Activated CD8-positive, alpha-beta memory T cell treated with anti-CD3 and anti-CD28 coated beads, Interleukin-2, amount 50 U/mL, for 24 hours (primary cell): ENCODE measurements around the gene RCAN1.

Experiments
- DNase-seq: peaks from one replicate; pipeline ENCODE4 v3.0.0-alpha.2; 2020; ENCODE audit errors: extremely low read depth

The RCAN1 gene

DNA sequence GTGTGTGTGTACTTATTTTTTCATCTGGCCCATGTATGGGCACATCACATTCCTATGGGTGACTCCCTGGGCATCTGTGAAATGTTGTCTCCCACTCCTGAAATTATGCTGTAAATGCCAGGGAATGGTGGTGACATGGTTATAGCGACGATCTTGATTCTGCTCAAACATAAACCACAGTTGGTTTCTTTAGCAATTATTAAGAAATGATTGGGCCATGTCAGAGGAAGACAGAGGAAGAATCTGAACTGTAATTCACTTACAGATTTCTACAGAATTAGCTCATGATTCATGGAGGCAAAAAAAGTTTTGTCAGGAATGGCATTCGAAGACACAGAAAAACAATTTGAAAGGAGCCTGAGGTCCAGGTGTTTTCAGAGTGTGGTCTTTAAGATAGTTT is 77.1 kb downstream of the RCAN1 start:
- DNase-seq: no peak

DNA sequence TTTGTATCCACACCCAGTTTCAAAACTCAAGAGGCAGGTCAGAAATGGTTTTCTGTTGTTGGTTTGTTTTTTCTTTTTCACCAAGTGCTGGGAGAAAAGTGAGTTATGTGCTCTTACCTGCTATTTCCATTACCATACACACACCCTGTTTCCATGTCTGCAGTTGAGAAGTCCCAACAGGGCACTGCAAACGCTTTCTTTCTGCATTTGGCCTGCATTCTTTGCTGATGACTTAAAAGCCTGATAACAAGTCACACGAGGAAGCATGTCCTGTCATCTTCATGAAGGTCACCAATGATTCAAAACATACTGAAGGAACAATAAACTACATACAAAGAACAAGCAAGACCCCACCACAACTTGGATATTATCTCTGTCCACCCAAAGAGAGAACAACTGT is 78.1 kb downstream of the RCAN1 start:
- DNase-seq: no peak

DNA sequence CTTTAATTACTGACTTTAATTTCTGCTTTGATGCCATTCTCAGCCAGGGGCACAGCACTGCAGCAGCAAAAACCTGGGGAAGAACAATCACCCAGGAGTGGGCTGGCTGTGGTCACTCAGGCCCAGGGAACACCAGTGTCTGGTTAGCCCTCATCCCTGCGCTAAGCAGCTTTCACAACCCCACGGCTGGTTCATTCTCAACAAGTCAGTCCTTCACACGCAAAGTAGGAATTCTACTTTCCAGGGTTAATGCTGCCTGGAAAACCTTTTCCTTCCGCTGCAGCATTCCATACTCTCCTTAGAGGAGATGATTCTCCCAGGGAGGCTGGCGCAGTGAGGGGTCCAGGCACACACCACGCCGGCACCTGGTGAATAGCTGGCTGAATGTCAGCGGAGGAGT is 78.6 kb downstream of the RCAN1 start:
- no peak for DNase-seq

DNA sequence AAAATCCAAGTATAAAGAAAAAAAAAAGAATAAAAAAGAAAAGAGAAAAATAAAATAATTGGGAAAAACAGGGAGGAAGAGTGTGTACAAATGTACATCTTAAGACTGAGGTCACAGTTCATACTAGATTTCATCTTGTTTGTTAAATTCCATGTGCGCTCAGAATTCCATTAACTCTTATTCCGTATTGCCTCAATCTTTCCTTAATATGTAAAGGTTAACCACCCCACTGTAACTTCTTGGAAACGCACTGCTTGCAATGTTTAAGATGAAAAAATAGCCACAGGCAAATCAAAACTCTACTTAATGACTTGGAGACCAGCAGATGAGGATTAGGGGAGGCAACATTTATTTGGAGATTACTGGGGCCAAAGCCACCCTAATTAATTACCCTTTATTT is 79.0 kb downstream of the RCAN1 start:
- DNase-seq: no peak

DNA sequence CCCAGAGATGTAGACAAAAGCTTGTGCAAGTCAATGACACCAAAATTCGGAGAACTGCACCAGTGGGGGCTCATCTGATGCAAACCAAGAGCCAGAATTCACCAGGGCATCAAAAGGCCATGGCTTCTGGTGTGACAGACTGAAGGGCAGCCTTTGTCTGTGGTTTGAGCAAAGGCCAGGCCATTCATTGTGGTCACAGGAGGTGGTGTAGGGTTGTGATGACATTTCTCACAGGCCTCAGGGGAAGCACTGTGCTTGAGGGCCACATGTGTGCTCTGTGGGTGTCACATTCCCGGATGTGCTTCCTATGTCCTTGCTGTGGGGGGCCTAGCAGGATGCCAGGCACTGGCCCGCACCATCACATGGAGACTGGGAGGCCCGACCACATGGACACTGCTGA is 80.4 kb downstream of the RCAN1 start:
- no peak for DNase-seq

DNA sequence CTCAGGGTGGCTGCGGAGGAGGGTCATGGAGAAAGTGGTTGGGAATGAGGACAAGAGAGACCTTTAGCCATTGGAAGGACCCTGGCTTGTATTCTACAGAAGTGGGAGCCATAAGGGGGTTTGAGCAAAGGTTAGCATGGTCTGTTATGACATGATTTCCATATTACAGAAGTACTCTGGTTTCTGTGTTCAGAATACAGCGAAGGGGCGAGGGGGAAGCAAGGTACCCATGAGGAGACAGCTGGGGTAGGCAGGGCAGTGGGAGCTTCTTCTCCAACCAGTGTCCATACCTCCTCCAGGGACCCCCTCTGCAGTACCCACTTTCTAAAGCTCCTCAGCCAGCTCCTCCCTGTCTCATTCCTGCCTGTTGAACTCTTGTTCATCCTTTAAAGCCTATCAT is 81.0 kb downstream of the RCAN1 start:
- DNase-seq: no peak

DNA sequence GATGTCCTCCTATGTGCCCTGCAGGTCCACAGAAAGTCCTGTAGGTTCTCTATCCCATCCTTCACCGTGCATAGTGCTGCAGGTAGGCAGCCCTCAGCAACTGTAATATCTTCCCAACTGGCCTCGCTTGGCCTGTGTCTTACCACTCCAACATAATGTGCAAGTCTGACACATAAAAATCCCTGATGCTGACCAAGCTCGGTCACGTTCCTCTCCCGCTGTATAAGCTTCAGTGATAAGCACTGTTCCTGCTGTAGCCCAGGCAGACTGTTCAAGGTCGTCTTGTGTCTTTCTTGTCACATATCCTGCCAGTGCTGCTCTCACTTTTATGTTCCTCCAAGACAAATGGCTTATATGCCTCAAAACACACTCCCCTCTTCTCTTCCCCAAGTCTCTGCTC is 83.5 kb downstream of the RCAN1 start:
- no peak for DNase-seq

DNA sequence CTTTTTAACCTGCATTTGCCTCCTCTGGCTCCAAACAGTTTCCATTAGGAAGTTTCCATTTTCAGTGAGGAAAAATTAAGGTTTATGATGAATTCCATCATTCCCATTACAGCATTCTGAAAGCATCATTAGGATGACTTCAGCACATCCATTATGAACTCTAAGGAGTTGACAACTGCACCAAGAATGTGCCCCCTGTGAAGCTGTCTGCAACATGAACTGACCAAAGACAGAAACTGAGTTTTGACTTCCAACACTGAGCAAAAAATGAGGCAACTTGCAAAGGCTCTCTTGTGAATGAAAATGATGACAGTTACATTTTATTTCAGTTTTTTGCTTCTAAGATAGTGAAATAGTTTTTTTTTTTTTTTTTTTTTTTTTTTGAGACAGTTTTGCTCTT is 84.7 kb downstream of the RCAN1 start:
- DNase-seq: no peak

DNA sequence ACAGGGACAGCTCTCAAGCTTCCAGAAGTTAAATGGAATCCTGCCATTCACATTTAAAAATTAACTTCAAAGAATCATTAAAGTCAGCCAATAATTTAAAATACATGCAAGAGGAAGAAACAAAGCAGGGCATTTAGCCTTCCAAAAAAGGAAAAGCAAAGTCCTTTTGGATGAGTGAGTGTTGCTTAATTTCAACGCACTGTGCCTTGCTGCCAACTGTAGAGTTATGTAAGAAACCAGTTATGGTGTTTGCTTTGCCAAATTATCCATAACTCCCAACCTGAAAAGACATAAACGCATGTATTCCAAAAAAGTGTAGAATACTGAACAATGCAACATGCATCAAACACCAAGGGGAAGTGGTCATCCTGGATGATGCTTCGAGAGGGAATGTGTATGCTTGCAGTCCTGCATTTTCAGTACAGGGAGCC is 86.8 kb downstream of the RCAN1 start:
- DNase-seq: no peak

DNA sequence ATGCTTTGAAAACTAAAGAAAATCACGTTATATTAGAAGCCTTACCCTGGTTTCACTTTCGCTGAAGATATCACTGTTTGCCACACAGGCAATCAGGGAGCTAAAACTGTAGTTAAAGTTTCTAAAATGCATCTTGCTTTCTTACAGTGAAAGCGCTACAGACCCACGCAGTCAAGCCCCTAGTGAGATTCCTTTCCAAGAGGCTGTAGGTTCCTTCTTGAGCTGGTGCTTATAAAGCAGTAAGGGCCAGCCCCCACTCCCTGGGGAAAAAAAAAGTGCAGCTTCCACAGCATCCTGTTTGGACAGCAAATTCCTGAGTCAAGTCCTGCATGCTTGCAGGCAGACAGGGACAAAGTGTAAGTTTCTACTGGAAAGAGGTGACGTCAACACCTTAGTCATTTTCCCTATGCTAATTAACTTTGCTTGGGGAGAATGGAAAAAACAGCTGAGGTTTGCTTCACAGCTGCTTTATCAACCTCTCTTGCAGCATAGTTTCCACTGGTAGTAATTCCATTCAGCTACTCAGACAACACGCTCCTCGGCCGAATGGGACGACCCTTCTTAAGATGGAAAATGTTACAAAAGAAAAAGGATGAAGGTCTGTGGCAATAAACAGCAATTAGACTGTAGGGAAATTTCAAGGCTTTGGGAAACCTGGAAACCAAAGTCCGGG is 88.2 kb downstream of the RCAN1 start:
- DNase-seq: peak; percentile 4

DNA sequence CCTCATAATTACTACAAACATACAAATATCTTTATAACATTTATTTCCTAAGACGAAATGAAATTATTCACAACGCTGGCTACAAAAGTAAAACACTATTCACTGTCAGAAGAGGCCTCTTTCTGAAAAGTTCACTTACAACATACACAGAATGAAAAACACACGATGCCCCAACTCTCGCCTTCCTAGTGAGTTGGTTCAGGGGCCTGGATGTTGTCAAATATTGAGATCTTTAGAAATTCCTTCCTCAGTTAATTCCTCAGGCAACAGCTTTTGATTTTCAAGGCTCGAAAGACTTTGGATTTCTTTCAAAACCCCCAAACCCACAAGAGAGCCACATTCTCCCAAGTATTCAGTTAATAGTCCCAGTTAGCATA is 88.7 kb downstream of the RCAN1 start:
- no peak for DNase-seq

DNA sequence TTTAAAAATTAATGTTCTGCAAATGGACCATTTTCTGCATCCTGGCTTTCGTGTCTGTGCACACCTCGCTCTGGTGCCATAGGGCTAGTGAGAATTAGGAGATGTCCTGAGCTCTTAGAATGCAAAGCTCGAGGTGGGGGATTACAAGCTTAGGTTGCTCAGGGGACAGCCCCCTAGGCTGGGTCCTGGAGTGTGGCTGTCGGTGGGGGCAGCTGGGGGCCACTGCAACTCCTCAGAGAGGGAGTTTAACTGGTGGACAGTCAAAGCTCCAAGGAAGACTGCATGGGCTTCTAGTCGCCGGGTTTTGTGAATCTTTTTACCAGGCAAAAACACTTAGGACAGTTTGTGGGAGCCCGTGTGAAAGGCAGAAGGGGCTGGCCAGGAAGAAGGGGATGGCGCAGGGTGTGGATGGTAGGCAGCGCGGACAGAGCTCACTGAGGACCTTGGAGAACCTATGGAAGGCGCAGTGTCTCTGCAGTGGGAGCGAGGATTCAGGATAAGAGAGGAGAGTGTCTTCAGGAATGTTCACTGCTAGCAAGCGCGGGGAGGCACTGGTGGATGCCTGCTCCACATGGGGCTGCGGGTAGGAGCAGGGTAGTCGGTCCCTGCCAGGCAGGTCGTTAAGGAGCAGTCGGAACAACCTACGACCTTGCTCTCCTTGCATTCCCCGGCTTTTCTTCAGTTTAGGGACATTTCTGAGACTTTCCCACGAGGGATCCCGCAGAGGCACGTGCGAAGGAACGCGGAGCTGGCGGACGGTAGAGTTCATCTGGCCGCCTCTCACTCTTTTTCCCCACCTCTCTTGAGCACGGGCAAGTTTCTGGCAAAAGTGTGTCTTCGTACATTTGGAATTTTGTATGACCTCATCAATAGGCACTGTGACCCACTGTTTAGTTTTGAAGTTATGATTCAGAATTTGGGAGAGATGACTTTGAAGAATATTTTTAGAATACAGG is 90.0 kb downstream of the RCAN1 start:
- DNase-seq: no peak

DNA sequence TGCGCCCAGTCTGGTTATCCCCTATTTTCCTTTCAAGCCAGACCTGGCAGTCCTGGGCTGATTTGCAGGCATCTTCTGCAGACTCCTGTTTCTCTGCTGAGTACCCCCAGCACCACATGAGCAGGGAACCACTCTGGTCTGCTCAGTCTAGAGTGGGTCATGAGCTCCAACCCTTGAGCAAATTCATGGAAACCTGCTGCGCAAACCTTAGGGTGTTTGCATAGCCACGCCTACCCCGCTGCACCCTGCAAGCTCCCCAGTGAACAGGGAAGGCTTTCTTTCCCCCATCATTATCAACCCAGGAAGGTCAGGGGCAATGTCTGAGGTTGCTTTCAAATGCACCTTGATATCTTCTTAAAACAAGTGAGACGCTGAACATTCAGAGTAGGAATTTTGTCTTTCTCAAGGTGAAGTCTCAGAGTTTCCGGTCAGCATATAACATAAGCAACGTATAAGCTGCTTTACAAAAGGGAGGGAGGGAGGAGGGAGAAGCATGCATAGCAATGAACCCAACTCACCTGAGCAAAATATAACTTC is 91.8 kb downstream of the RCAN1 start:
- DNase-seq: no peak

DNA sequence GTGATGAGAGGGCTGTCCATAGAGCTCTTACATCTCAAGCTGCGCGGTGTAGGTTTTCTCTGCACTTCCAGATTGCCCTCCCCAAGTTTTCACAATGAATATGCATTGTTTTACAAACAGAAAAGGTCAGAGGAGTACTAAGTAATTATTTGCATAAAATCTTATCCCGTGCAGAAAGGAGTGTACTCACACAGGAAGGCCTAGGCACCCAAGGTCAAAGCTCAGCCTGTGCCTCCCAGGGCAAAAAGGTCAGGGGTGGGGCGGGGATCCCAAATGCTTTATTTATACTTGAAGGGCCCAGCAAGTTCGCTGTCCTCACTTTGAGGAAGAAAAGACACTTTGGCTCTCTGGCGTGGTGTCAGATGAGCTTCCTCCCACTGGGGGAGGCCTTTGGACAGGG is 92.6 kb downstream of the RCAN1 start:
- DNase-seq: no peak

DNA sequence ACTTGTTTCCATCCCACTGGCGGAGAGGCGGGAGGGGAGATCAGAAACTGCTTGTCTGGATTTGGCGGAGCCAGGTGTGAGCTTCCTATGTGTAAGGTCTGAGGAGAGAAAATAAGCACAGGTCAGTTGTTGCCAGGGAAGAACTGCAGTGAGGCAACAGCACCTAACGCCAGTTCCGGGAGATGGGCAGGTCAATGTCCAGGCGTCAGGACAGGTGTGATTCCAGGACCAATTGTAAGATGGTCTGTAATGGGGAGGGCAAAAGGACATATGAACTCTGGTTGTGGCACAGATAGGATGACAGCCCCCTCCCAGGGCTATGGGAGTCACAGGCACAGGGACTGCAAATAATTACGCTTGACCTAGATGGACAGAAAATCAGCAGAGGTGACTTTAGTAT is 93.4 kb downstream of the RCAN1 start:
- DNase-seq: no peak

DNA sequence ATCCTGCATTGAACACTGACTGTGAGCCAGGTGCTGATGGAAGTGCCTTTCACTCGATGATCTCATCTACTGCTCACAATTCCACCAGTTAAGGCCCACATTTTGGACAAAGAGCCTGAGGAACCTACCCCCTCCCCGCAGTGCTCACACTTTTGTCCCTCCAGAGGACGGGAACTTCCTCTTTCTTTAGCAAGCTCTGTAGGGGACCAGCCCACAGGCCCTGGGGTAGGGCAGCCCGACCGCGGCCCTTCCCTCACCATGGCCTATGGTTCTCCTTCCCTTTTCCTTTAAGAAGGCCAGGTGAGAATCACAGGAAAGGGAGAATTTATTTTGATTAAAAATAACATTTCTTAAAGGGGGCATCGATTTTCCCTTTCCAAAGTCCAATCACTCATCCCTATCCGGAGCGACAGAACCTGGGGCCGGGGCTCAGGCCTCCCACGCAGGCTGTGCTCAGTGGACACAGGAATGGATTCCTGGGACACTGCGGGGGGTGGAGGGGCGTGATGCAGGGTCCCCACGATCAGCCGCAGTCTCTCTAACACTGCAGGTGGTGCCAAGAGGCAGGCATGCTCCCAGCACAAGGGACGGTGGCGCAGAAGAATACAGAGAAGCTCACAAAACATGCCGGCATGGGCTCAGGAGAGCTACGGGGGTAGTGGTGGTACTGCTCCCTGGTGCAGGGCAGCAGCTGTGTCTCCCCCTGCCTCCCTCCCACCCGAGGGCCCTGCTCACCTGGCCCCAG is 94.0 kb downstream of the RCAN1 start:
- DNase-seq: no peak

DNA sequence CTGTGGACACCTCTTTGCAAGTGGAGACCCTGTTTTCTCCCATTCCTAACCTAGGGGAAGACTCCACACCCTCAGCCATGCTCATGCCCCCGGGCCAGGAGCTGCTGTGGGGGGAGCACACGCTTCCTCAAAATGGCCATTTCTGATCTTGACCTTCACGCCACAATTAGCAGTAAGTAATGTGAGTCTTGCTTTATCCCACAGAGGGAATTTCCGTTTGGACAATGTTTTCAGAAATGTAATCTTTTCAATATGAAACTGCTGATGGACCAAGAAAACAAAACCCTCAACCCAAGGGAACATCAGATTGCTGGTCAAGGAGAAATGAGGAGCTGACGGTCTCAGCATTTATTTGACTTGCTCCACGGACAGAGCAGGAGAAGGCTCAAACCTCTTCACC is 94.6 kb downstream of the RCAN1 start:
- no peak for DNase-seq

DNA sequence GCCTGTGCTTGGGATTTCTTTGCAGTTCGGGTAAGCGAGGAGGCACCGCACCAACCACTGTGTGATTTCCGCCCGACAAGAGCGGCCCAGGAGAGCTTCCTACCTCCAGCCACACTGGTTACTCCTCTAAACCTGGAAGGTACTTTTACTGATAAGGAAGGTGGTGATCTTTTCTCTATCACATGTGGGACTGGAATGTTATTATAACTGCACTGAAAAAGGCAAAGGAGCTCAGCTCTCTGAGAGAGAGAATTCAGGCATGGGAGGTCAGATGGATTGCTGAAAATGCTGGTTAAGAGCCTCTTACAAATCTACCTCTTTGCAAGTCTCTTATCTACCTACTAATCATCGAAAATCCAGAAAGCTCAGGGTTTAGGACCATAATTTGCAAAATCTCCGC is 95.2 kb downstream of the RCAN1 start:
- no peak for DNase-seq

DNA sequence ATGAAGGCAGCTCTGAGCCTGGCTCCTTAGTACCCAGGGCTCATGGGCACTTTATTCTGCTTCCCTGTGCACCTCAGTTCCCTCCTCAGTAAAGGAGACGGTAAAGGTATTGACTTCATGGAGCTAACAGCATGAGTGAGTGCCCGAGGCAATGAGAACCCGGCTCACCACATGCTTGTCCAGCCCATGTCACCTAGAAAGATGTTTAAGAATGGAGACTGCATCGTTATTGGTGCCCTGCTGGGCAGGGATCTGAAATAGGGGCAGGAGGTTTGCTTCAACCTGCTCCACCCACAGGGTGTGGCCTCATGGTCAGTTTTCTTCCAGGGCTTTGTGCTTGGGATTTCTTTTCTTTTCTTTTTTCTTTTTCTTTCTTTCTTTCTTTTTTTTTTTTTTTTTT is 95.9 kb downstream of the RCAN1 start:
- no peak for DNase-seq

DNA sequence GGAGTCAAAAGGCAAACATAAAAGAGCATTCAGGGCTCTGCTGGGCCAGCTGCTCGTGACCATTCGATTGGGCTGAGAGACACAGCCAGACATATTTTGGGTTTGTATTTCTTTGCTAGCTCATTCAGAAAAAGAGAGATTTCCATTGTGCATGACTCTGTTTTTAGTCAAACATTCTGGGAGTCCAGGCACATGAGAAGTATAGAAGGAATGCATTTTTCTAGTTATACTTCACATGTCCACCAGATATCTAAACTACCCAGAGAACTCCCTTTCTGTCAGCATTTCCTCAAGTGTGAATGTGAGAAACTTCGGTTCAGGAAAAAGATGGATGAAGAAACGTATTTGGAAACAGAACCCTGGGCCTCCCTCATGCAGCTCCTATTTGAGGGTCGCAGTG is 96.6 kb downstream of the RCAN1 start:
- no peak for DNase-seq

DNA sequence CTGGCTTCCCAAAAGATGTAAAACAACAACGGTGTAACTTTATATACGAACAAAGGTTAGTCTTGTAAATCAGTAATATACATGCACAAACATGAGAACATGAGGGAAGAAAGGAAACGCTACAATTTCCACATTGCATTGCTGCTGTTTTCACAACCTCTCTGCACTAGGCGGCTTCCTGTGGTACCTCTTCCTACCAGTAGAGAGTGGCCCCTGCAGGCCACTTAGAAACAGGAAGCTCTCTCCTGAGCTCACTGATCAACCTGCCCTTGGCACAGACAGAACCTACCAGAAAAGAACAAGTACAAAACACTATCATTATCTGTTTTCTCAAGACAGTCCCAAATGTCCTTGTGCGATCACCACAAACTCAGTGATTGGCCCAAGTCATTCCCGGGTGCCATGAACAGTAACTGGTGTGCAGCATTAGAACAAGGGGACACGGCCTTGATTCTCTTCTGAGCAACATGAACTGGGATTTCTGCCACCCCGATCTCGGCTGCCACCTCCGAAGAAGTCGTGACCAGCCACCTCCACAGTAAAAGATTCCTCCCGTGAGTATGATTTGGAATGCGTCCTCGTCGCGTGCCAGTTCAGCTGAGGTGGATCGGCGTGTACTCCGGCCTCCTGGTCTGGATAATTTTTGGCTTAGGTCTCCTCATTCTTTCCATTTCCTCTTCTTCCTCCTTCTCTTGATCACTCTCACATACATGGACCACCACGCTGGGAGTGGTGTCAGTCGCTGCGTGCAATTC is 97.2 kb downstream of the RCAN1 start:
- DNase-seq: no peak

DNA sequence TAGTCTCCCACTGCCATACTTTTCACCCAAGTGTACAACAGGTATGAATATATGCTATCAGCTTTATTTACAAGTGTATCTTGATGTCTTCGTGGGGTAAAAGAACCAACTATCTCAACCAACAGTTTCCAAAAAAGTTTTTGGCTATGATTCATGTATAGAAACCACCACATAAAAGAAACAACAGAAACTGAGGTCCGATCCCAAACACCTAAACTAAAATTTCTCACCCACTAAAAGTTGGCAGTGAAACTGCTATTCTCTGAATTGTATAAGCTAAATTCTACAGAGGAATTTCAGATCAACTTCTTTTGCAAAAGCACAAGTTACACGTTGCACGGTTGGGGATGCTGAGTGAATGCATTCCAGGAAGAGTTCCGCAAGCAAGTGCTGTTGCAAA is 97.9 kb downstream of the RCAN1 start:
- no peak for DNase-seq
